Lung microvascular endothelial cell (primary cell): ENCODE results near the gene ASS1. TPM values are rescaled to one million over a fixed set of nuclear protein-coding genes. Genes with fewer than 3 reads are reported as not detected.

ENCODE experiments used
- DNase-seq, 2 donors: peaks; one replicate each; pipeline versions ENCODE4 v3.0.0 to v3.0.0-alpha.2; 2010; ENCODE audit warnings: low read depth in 2 of 2
- total RNA-seq: library from RNA; depleted of rRNA; stranded (reverse); fragments of >200 nt; gene quantifications from 2 replicates; pipeline ENCODE4 v1.2.1, GENCODE V29; 2014

The ASS1 gene
- total RNA-seq, 1 donor from 2014 or later: 3.4 TPM

GRCh38 chr9:130498298-130498917, 53.6 kb downstream of the ASS1 start:
- peak in 1 of 2 donors; percentile 55 for DNase-seq

GRCh38 chr9:130498918-130499698, 54.3 kb downstream of the ASS1 start:
- no peak for DNase-seq

- no peak for DNase-seq
These were observed 55.1 kb downstream of the ASS1 start for GRCh38 chr9:130499804-130500263.

GRCh38 chr9:130500340-130501180, 55.8 kb downstream of the ASS1 start:
- no peak for DNase-seq

- no peak for DNase-seq
These were observed 56.9 kb downstream of the ASS1 start for GRCh38 chr9:130501639-130502038.

GRCh38 chr9:130508218-130508617, 63.5 kb downstream of the ASS1 start:
- no peak for DNase-seq

- DNase-seq: no peak
These were observed 67.4 kb downstream of the ASS1 start for GRCh38 chr9:130512199-130512598.

- no peak for DNase-seq
These were observed 68.3 kb downstream of the ASS1 start for GRCh38 chr9:130513078-130513477.

GRCh38 chr9:130518233-130518632, 73.5 kb downstream of the ASS1 start:
- DNase-seq: no peak

- DNase-seq: no peak
These were observed 74.4 kb downstream of the ASS1 start for GRCh38 chr9:130518943-130519799.

GRCh38 chr9:130519927-130520326, 75.2 kb downstream of the ASS1 start:
- DNase-seq: no peak

- no peak for DNase-seq
These were observed 77.0 kb downstream of the ASS1 start for GRCh38 chr9:130521715-130522114.

- no peak for DNase-seq
These were observed 77.6 kb downstream of the ASS1 start for GRCh38 chr9:130522233-130522808.

- no peak for DNase-seq
These were observed 79.2 kb downstream of the ASS1 start for GRCh38 chr9:130523921-130524320.

GRCh38 chr9:130526193-130526853, 81.6 kb downstream of the ASS1 start:
- DNase-seq: no peak

GRCh38 chr9:130526854-130527650, 82.3 kb downstream of the ASS1 start:
- DNase-seq: no peak

- DNase-seq: no peak
These were observed 83.0 kb downstream of the ASS1 start for GRCh38 chr9:130527651-130528310.

- DNase-seq: no peak
These were observed 83.9 kb downstream of the ASS1 start for GRCh38 chr9:130528674-130529073.

GRCh38 chr9:130530938-130531337, 86.2 kb downstream of the ASS1 start:
- peak in 1 of 2 donors; percentile 21 for DNase-seq
